A549 (cell line): Measurements from ENCODE around the gene RPAP3.

Experiments used
- CHD4 ChIP-seq: fragments of 200-600 bp; sonication (generic); IDR thresholded peaks from 2 replicates; pipeline ENCODE4 v1.6.1; 2016; ENCODE audit warnings: antibody characterized with exemption, mild to moderate bottlenecking, borderline replicate concordance
- EP300 ChIP-seq, 2 experiments: fragments of >200 bp; sonication (Bioruptor Twin); formaldehyde crosslinking; IDR thresholded peaks; 2 replicates in 1 of 2; 3 replicates in 1 of 2; pipeline ENCODE4 v1.6.1; 2016 to 2017
- KDM1A ChIP-seq: fragments of 200-600 bp; sonication (generic); IDR thresholded peaks from 2 replicates; pipeline ENCODE4 v1.6.1; 2016; ENCODE audit warnings: low read depth, mild to moderate bottlenecking
- POLR2A ChIP-seq: IDR thresholded peaks from 2 replicates; pipeline ENCODE4 v1.6.1; 2012; ENCODE audit warnings: mild to moderate bottlenecking, low read length
- POLR2AphosphoS2 ChIP-seq: conservative IDR thresholded peaks from 2 replicates; pipeline ENCODE4 v1.6.1; 2012; ENCODE audit warnings: low read length, improper control_type of control experiment, inconsistent platforms
- RAD21 ChIP-seq, 2 experiments: fragments of >200 bp in 1 of 2; sonication (Bioruptor Twin) in 1 of 2; formaldehyde crosslinking in 1 of 2; IDR thresholded peaks in 1 of 2; conservative IDR thresholded peaks in 1 of 2; 2 replicates in 1 of 2; 3 replicates in 1 of 2; pipeline ENCODE4 v1.6.1; 2012 to 2018; ENCODE audit warnings: inconsistent platforms in 1 of 2
- REST ChIP-seq: fragments of 200-600 bp; sonication (generic); IDR thresholded peaks from 2 replicates; pipeline ENCODE4 v1.6.1; 2016; ENCODE audit warnings: antibody characterized with exemption, mild to moderate bottlenecking, moderate library complexity
- SMC3 ChIP-seq: fragments of >200 bp; sonication (Bioruptor Twin); formaldehyde crosslinking; IDR thresholded peaks from 3 replicates; pipeline ENCODE4 v1.6.1; 2018; ENCODE audit warnings: inconsistent platforms
- USF2 ChIP-seq: fragments of 450-650 bp; IDR thresholded peaks from 2 replicates; pipeline ENCODE4 v1.6.1; 2014; ENCODE audit warnings: antibody characterized with exemption
- TF ChIP-seq, protein P1 (sequence below): fragments of >200 bp; sonication (Bioruptor Twin); formaldehyde crosslinking; IDR thresholded peaks from 3 replicates; pipeline ENCODE4 v1.5.1; 2016

GRCh38 chr12:47715877-47716548 is 10.2 kb upstream of the RPAP3 start:
- TF ChIP-seq RAD21 (conservative IDR thresholded peaks at IDR 0.05 in 1 of 2, IDR thresholded peaks at IDR 0.05 in 1 of 2) (no peak), EP300 (IDR thresholded peaks at IDR 0.05) (no peak), REST (no peak), CHD4 (no peak), POLR2AphosphoS2 (no peak), SMC3 (no peak), KDM1A (no peak), POLR2A (no peak), USF2 (no peak)
- TF ChIP-seq, protein P1, sequence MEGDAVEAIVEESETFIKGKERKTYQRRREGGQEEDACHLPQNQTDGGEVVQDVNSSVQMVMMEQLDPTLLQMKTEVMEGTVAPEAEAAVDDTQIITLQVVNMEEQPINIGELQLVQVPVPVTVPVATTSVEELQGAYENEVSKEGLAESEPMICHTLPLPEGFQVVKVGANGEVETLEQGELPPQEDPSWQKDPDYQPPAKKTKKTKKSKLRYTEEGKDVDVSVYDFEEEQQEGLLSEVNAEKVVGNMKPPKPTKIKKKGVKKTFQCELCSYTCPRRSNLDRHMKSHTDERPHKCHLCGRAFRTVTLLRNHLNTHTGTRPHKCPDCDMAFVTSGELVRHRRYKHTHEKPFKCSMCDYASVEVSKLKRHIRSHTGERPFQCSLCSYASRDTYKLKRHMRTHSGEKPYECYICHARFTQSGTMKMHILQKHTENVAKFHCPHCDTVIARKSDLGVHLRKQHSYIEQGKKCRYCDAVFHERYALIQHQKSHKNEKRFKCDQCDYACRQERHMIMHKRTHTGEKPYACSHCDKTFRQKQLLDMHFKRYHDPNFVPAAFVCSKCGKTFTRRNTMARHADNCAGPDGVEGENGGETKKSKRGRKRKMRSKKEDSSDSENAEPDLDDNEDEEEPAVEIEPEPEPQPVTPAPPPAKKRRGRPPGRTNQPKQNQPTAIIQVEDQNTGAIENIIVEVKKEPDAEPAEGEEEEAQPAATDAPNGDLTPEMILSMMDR, result no peak
